Liver (tissue), 9 donors: ENCODE results near the gene SAMD14. TPM values are rescaled to one million over a fixed set of nuclear protein-coding genes. Genes with fewer than 3 reads are reported as not detected.

ENCODE experiments used
- DNase-seq: peaks from one replicate; pipeline ENCODE4 v3.0.0-alpha.2; 2017; ENCODE audit warnings: low spot score
- H3K27ac ChIP-seq, 2 donors: one replicate each; pipeline ENCODE4 v1.7.0; 2013; ENCODE audit warnings: inconsistent platforms in 2 of 2, low read length in 2 of 2, control low read depth in 1 of 2, low read depth in 1 of 2, mild to moderate bottlenecking in 1 of 2
- H3K27me3 ChIP-seq, 4 donors: one replicate each; pipeline versions ENCODE4 v1.6.1 to v1.7.0; 2013; ENCODE audit warnings: low read length in 3 of 4, inconsistent platforms in 1 of 4, mild to moderate bottlenecking in 1 of 4, moderate library complexity in 1 of 4; ENCODE audit not compliant: control insufficient read depth in 4 of 4, insufficient read depth in 4 of 4
- H3K36me3 ChIP-seq, 4 donors: one replicate each; pipeline versions ENCODE4 v1.6.1 to v1.7.0; 2013; ENCODE audit warnings: low read length in 3 of 4, mild to moderate bottlenecking in 3 of 4, low read depth in 1 of 4, moderate library complexity in 1 of 4; ENCODE audit not compliant: control insufficient read depth in 4 of 4, insufficient read depth in 3 of 4
- H3K4me1 ChIP-seq, 4 donors: one replicate each; pipeline versions ENCODE4 v1.6.1 to v1.7.0; 2013; ENCODE audit warnings: low read length in 3 of 4, mild to moderate bottlenecking in 3 of 4, moderate library complexity in 1 of 4; ENCODE audit not compliant: control insufficient read depth in 4 of 4, insufficient read depth in 4 of 4
- H3K4me3 ChIP-seq, 3 donors: one replicate each; pipeline versions ENCODE4 v1.6.1 to v1.7.0; 2013; ENCODE audit warnings: low read length in 3 of 3, control low read depth in 1 of 3, low read depth in 1 of 3, mild to moderate bottlenecking in 1 of 3
- H3K9ac ChIP-seq, 2 donors: one replicate each; pipeline ENCODE4 v1.7.0; 2013; ENCODE audit warnings: low read length in 2 of 2, mild to moderate bottlenecking in 2 of 2, moderate library complexity in 2 of 2, control low read depth in 1 of 2, low read depth in 1 of 2
- H3K9me3 ChIP-seq, 4 donors: one replicate each; pipeline versions ENCODE4 v1.6.1 to v1.7.0; 2013; ENCODE audit warnings: low read length in 3 of 4; ENCODE audit not compliant: control insufficient read depth in 4 of 4
- CTCF ChIP-seq: fragments of 150-350 bp; IDR thresholded peaks from 2 replicates; pipeline ENCODE4 v1.5.1; 2017; ENCODE audit warnings: improper control_type of control experiment, low read depth, low read length; ENCODE audit not compliant: missing input control
- EGR1 ChIP-seq, 2 donors: IDR thresholded peaks; 2 replicates each; pipeline ENCODE4 v1.6.1; 2016 to 2018; ENCODE audit warnings: antibody characterized with exemption in 2 of 2, low read depth in 2 of 2
- FOXA1 ChIP-seq: IDR thresholded peaks from 2 replicates; pipeline ENCODE4 v1.6.1; 2016; ENCODE audit warnings: antibody characterized with exemption
- FOXA2 ChIP-seq: IDR thresholded peaks from 2 replicates; pipeline ENCODE4 v1.6.1; 2016; ENCODE audit warnings: antibody characterized with exemption
- GABPA ChIP-seq, 2 donors: IDR thresholded peaks in 1 of 2; conservative IDR thresholded peaks in 1 of 2; 2 replicates each; pipeline ENCODE4 v1.6.1; 2016; ENCODE audit warnings: antibody characterized with exemption in 2 of 2, mild to moderate bottlenecking in 1 of 2, moderate library complexity in 1 of 2
- HNF4A ChIP-seq, 2 donors: conservative IDR thresholded peaks; 2 replicates each; pipeline ENCODE4 v1.6.1; 2016; ENCODE audit warnings: antibody characterized with exemption in 2 of 2, mild to moderate bottlenecking in 2 of 2
- HNF4G ChIP-seq: IDR thresholded peaks from 2 replicates; pipeline ENCODE4 v1.6.1; 2016; ENCODE audit warnings: antibody characterized with exemption
- NR2F2 ChIP-seq: IDR thresholded peaks from 2 replicates; pipeline ENCODE4 v1.6.1; 2016; ENCODE audit warnings: antibody characterized with exemption
- RAD21 ChIP-seq, 2 donors: IDR thresholded peaks; 2 replicates each; pipeline ENCODE4 v1.6.1; 2016; ENCODE audit warnings: antibody characterized with exemption in 2 of 2, mild to moderate bottlenecking in 2 of 2
- RXRA ChIP-seq, 2 donors: IDR thresholded peaks; 2 replicates each; pipeline ENCODE4 v1.6.1; 2017 to 2018; ENCODE audit warnings: antibody characterized with exemption in 2 of 2, mild to moderate bottlenecking in 1 of 2
- SP1 ChIP-seq: IDR thresholded peaks from 2 replicates; pipeline ENCODE4 v1.6.1; 2018; ENCODE audit warnings: antibody characterized with exemption, mild to moderate bottlenecking
- TAF1 ChIP-seq: conservative IDR thresholded peaks from 2 replicates; pipeline ENCODE4 v1.6.1; 2016; ENCODE audit warnings: antibody characterized with exemption, mild to moderate bottlenecking
- YY1 ChIP-seq: IDR thresholded peaks from 2 replicates; pipeline ENCODE4 v1.6.1; 2016; ENCODE audit warnings: antibody characterized with exemption, mild to moderate bottlenecking
- ZBTB33 ChIP-seq: IDR thresholded peaks from 2 replicates; pipeline ENCODE4 v1.6.1; 2016; ENCODE audit warnings: antibody characterized with exemption
- WGBS: extraction: QIAGEN DNeasy Blood & Tissue Kit; methylation state at CpG from one replicate; pipeline ENCODE4 v1.1.7; 2013; 5-methylcytosine and 5-hydroxymethylcytosine counted together
- polyA plus RNA-seq, 2 donors: library from polyadenylated mRNA; stranded (reverse) in 1 of 2; unstranded in 1 of 2; fragments of 200-250 nt in 1 of 2; fragments of >200 nt in 1 of 2; fragmentation: Nextera tagmentation in 1 of 2; extraction: Ambion mirVana in 1 of 2; gene quantifications; one replicate each; pipeline versions ENCODE4 v1.2.1 to v1.2.3, GENCODE V29; 2013 to 2015
- total RNA-seq, 2 donors: library from RNA; depleted of rRNA; stranded (reverse); fragments of >200 nt; gene quantifications; one replicate each; pipeline ENCODE4 v1.2.3, GENCODE V29; 2014
- TF ChIP-seq, protein P1 (sequence below): IDR thresholded peaks from 2 replicates; pipeline ENCODE4 v1.6.1; 2016; ENCODE audit warnings: antibody characterized with exemption
- TF ChIP-seq, protein P2 (sequence below): IDR thresholded peaks from 2 replicates; pipeline ENCODE4 v1.6.1; 2016; ENCODE audit warnings: antibody characterized with exemption, mild to moderate bottlenecking
- TF ChIP-seq, protein P3 (sequence below): IDR thresholded peaks from 2 replicates; pipeline ENCODE4 v1.6.1; 2016; ENCODE audit warnings: antibody characterized with exemption
- donor health status: healthy.
- donor health status: healthy.
- donor health status: healthy.
- donor health status: healthy.
- donor health status: healthy.

Gene SAMD14
- total and polyA plus RNA-seq, 4 donors, result 0.50 to 0.84 (median 0.67) TPM; not detected in 1

- peak overlapping the region; percentile 81 to 92 (median 83) for H3K4me3 ChIP-seq
- H3K9me3 ChIP-seq, result no peaks in the 10 kb centered on the region
- WGBS, result 23% methylated on average over 6 of the region's 6 CpGs
- peaks cover 0 to 7% (median 5%) of the 10 kb centered on the region in 4 donors for H3K36me3 ChIP-seq
- H3K27ac ChIP-seq, result peak overlapping the region; percentile 81 to 82
- no peak for DNase-seq
- peak overlapping the region; percentile 80 to 90 for H3K9ac ChIP-seq
- TF ChIP-seq NR2F2 (no peak), ZBTB33 (no peak), RXRA (IDR thresholded peaks at IDR 0.05) (no peak), EGR1 (IDR thresholded peaks at IDR 0.05; ENCODE audit: low read depth in 2 of 2) (no peak), YY1 (no peak), FOXA2 (no peak), HNF4G (no peak), FOXA1 (no peak), SP1 (no peak), HNF4A (conservative IDR thresholded peaks at IDR 0.05) (no peak), RAD21 (IDR thresholded peaks at IDR 0.05) (no peak), GABPA (IDR thresholded peaks at IDR 0.05 in 1 of 2, conservative IDR thresholded peaks at IDR 0.05 in 1 of 2) (no peak)
- TF ChIP-seq, protein P1, sequence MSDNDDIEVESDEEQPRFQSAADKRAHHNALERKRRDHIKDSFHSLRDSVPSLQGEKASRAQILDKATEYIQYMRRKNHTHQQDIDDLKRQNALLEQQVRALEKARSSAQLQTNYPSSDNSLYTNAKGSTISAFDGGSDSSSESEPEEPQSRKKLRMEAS, result no peak
- TF ChIP-seq, protein P2, sequence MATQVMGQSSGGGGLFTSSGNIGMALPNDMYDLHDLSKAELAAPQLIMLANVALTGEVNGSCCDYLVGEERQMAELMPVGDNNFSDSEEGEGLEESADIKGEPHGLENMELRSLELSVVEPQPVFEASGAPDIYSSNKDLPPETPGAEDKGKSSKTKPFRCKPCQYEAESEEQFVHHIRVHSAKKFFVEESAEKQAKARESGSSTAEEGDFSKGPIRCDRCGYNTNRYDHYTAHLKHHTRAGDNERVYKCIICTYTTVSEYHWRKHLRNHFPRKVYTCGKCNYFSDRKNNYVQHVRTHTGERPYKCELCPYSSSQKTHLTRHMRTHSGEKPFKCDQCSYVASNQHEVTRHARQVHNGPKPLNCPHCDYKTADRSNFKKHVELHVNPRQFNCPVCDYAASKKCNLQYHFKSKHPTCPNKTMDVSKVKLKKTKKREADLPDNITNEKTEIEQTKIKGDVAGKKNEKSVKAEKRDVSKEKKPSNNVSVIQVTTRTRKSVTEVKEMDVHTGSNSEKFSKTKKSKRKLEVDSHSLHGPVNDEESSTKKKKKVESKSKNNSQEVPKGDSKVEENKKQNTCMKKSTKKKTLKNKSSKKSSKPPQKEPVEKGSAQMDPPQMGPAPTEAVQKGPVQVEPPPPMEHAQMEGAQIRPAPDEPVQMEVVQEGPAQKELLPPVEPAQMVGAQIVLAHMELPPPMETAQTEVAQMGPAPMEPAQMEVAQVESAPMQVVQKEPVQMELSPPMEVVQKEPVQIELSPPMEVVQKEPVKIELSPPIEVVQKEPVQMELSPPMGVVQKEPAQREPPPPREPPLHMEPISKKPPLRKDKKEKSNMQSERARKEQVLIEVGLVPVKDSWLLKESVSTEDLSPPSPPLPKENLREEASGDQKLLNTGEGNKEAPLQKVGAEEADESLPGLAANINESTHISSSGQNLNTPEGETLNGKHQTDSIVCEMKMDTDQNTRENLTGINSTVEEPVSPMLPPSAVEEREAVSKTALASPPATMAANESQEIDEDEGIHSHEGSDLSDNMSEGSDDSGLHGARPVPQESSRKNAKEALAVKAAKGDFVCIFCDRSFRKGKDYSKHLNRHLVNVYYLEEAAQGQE, result no peak
- TF ChIP-seq, protein P3, sequence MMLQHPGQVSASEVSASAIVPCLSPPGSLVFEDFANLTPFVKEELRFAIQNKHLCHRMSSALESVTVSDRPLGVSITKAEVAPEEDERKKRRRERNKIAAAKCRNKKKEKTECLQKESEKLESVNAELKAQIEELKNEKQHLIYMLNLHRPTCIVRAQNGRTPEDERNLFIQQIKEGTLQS, result no peak
- H3K27me3 ChIP-seq, result no peaks in the 10 kb centered on the region
- peaks cover 7 to 54% (median 45%) of the 10 kb centered on the region in 4 donors for H3K4me1 ChIP-seq
Observed at GRCh38 chr17:50096092-50096491, 33.9 kb downstream of the SAMD14 start.

- peak overlapping the region; percentile 81 to 92 (median 83) for H3K4me3 ChIP-seq
- no peaks in the 10 kb centered on the region for H3K9me3 ChIP-seq
- H3K4me1 ChIP-seq, result peaks cover 7 to 49% (median 41%) of the 10 kb centered on the region in 4 donors
- WGBS, result under 1% methylated on average over 12 of the region's 12 CpGs
- no peak for DNase-seq
- peak overlapping the region; percentile 80 to 90 for H3K9ac ChIP-seq
- H3K27ac ChIP-seq, result peak overlapping the region; percentile 81 to 82
- H3K36me3 ChIP-seq, result peaks cover 0 to 7% (median 5%) of the 10 kb centered on the region in 4 donors
- TF ChIP-seq, protein P3, result no peak
- TF ChIP-seq ZBTB33 (no peak), TAF1 (no peak), HNF4G (no peak), CTCF (no peak), SP1 (no peak), RXRA (IDR thresholded peaks at IDR 0.05) (no peak), YY1 (no peak), EGR1 (IDR thresholded peaks at IDR 0.05; ENCODE audit: low read depth in 2 of 2) (no peak), FOXA1 (no peak), HNF4A (conservative IDR thresholded peaks at IDR 0.05) (no peak)
- TF ChIP-seq, protein P1, result no peak
- H3K27me3 ChIP-seq, result no peaks in the 10 kb centered on the region
Observed at GRCh38 chr17:50095626-50096037, 34.3 kb downstream of the SAMD14 start.
